Activated naive CD4-positive, alpha-beta T cell treated with anti-CD3 and anti-CD28 coated beads, Interleukin-2, amount 50 U/mL, for 72 hours (primary cell): ENCODE data around the gene COA1. TPM values are rescaled to one million over a fixed set of nuclear protein-coding genes. Genes with fewer than 3 reads are reported as not detected.

Experiments used
- total RNA-seq, 2 donors: library from RNA; stranded (reverse); gene quantifications; one replicate each; pipeline ENCODE4 v1.2.3, GENCODE V29; 2022

The COA1 gene
- total RNA-seq, 2 donors from 2014 or later = 31.9 to 72.4 TPM

Other genes with a start within 250 kb of the COA1 start
- gene STK17A, start 146.4 kb downstream of the COA1 start, total RNA-seq = 10 to 100 TPM; 52.0 to 71.9 TPM
- gene BLVRA, start 29.2 kb upstream of the COA1 start, total RNA-seq = 10 to 100 TPM; 28.3 to 29.6 TPM
- gene MRPS24, start 140.0 kb upstream of the COA1 start, total RNA-seq = 100 to 1,000 TPM; 112 to 118 TPM
- 10 to 100 TPM; 16.4 to 26.3 TPM for gene URGCP, start 177.1 kb upstream of the COA1 start, total RNA-seq
- gene UBE2D4, start 196.9 kb upstream of the COA1 start, total RNA-seq = 1 to 10 TPM; 3.3 to 7.5 TPM